NCI-H774 (cell line): ENCODE data around the gene TPPP2.
"Not testable (repeated sequence)": the region's sequence is repeated elsewhere in the genome, so short reads cannot be mapped to it uniquely, and the experiment has no call there.

Source experiments
- DNase-seq: peaks from one replicate; lab custom pipeline; 2025; lab: John Stamatoyannopoulos, UW

Gene TPPP2

DNA sequence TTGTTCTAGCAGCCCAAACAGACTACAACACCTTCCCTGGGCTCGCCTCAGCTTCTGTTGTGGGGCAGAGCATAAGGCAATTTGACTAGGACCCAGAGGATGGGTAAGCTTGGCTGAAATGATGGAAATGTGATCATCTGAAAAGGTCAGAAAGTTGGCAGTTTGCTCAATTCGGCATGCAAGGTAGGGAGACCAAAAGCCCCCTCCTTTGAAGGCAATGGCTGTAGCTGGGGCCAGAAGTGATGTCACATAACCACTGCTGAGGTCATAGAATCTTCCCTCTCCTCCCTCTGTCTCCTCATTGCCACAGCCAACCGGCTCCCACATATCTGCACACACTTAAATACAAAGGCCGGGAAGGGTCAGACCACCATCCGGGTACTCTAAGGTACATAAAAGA is at the start of gene TPPP2:
Gene TPPP2, plus strand, starts transcription at position 301 of the 400 bp plus-strand sequence. CDS start 365 bp downstream, outside the sequence.
- no peak for DNase-seq

DNA sequence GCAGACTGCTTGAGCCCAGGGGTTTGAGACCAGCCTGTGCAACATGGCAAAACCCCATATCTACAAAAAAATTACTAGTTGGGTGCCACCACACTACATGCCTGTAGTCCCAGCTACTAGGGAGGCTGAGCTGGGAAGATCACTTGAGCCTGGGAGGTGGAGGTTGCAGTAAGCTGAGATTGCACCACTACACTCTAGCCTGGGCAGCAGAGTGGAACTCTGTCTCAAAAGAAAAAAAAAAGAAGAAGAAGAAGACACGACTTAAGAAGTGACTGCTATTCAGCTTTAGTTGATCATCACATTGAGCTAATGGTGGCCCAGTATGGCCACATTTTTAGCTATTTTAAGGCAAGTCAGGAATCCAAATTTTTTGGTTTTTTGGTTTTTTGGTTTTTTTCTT is 49.1 kb upstream of the TPPP2 start:
- DNase-seq: no peak

DNA sequence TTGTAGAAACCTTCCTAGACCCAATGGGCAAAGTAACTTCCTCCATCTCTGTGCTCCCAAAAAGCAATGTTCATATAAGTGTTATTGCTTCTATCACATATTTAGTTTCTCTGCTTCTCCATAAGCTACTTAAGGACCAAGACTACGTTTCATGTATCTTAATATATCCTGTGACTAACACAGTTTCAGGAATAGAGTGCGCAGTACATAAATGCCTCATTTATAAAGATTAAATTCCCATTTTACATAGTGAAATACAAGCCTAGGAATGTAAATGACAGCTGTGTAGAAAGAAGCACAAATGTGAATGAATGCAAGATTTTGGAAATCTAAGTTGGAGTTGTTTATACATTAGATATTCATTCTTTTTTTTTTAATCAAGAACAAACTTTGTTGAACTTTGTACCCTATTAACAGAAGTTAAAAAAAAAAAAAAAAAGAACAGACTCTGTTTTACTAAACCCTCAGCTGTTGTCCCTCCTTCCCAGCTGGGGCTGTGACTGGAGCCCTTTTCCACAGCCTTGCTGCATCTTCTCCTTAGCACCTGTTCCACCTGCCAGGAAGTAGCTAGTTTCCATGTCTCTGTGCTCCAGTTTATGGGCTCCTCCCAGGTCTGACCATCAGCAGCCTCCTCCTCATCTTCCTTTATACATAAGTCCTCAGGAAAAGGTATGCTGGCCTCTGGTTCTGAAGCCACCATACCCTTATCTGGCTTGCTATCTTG is 47.2 kb upstream of the TPPP2 start:
- no peak for DNase-seq

DNA sequence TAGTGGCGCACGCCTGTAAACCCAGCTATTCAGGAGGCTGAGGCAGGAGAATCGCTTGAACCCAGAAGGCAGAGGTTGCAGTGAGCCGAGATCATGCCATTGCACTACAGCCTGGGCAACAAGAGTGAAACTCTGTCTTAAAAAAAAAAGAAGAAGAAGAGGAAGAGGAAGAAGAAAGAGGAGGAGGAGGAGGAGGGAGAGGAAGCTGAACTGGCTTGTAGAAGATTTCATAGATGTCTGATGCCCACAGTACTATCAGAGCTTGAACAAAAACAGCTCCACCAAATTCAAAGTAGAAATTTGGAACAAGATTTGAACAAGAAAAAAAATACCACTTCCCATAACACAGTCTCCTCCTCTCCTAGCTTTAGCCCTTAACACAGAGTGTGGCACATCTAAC is 44.4 kb upstream of the TPPP2 start:
- DNase-seq: not testable (repeated sequence)

DNA sequence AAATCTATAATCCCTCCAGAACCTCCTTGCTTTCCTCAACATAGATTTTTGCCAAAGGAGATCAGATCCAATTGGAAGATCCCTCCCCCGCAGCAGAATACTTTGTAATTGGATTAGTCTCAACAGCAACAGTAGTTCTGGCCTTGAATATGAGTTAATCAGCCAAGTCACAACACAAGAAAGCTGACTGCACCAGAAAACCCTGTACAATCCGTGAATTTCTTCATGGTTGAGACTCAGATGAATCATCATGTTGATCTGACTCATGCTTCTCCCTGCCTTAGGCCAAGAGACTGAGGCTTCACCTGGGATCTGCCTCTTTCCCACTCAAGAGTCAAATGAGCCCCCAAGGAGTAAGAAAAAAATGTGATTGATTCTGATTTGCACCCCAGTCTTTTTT is 43.2 kb upstream of the TPPP2 start:
- DNase-seq: no peak

DNA sequence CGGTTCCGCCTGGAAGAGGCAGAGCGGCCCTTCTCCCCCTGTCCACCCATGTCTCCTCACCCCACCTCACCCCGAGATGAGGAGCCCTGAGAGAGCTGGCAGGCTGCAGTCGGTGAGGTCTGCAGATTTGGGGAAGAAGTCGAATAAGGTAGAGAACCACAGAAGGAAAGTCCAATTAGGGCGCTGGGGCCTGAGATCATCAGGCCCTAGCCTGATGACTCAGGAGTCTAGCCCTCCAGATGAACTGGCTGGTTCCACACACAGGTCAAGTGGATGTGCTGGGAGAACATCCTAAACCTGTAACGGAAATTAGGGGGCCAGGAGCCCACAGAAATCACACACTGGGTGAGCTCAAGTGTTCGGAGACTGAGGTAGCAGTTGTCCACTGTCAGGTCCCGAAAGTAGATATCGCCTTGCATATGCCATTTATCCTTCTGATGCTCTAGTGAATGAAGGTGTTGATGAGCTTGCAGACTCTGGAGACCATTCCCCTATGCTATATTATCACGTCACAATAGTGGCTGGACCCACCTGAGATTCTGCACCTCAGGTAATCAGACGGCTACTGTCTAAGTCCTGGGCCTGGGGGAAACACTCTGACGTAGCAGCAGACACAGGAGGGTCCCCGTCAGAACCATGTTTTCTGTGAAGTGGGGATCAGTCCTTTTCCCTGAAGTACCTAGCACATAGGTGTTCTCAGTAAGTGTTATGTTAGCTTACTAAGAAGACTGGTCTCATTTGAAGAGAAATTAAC is 41.1 kb upstream of the TPPP2 start:
- DNase-seq: no peak

DNA sequence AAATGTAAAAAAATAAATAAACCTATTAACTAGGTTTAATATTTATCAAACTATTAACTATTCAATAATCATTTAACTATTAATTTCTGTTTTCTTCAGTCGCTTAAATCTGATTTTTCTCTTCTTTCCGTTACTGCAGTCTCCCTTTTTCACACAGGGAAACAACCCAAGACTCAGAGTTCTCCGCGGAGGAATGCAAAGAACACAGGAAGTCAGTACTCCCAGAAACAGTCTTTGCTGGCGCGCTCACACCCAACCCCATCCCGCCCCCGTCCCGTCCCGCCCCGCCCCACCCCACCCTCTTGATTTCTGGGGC is 40.6 kb upstream of the TPPP2 start:
- DNase-seq: no peak

DNA sequence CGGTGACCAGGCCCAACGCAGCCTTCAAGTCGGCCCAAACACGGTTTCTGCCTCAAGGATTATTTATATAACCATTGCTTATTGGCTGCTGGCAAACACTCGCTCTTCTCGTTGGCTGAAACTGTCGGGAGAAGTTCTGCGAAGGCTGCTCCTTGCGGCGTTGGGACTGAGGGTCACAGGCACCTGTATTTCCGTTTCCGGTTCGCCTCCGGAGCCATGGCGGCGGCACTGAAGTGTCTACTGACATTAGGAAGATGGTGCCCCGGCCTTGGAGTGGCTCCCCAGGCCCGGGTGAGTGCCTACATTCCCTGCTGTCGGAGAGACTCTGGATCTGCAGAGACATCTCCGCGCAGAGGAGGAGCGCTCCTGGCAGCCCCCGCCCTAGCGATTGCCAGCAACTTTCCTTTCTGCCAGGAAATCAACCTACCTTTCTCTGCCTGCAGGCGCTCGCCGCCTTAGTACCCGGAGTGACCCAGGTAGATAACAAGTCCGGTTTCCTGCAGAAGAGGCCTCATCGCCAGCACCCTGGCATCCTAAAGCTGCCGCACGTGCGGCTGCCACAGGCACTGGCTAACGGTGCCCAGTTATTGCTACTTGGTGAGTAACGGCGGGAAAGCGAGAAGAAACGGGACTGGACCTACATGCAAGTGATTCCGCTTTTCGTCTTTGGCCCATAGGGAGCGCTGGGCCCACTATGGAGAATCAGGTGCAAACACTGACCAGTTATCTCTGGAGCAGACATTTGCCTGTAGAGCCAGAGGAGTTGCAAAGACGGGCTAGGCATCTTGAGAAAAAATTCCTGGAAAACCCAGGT is 40.0 kb upstream of the TPPP2 start, which contains the start of gene METTL17:
Gene METTL17, plus strand, starts transcription at position 194 of the 814 bp plus-strand sequence. Its CDS starts 23 bp downstream, at position 217.
- DNase-seq: peak; percentile 92

DNA sequence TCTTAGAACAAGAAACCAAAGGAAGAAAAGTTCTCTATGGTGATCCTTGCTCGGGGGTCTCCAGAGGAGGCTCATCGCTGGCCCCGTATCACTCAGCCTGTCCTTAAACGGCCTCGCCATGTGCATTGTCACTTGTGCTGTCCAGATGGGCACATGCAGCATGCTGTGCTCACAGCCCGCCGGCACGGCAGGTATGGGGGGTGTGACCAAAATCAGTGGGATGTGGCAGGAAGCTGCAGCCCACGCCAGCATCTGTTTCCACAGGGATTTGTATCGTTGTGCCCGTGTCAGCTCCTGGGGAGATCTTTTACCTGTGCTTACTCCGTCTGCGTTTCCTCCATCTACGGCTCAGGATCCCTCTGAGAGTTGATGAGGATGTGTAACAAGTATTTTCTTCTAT is 33.5 kb upstream of the TPPP2 start:
- DNase-seq: no peak

DNA sequence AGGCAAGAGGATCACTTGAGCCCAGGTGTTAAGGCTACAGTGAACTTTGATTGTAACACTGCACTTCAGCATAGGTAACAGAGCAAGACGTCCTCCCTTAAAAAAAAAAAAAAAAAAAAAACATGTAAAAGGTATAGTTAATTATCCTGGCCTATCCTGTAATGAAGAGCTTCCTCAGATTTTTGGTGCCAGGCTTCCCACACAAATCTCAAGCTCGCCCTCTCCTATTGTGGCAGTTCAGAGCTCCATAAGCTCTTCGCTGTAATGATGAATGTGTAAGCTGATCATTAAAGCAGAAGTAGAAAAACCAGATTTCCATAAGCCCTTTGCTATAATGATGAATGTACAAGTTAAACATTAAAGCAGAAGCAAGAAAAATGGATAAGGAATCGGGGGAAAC is 32.9 kb upstream of the TPPP2 start:
- no peak for DNase-seq

DNA sequence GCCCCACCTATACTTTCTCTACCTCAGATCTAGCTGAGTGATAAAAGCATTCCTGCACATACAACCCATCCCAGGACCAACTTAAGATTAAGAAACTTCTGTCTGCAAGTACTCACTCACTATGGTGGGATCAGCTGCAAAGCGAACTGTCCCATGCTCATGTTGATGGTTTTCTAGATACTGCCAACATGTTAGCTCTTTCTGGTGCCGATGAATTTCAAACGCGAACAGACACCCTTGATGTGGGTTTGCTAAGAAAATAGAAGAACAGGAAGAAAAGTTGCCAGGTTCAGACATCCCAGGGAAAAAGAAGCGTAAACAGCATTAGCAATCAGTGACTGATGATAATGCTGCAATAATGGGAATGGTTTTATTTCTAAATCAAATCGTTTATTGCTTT is 32.5 kb upstream of the TPPP2 start:
- DNase-seq: no peak

DNA sequence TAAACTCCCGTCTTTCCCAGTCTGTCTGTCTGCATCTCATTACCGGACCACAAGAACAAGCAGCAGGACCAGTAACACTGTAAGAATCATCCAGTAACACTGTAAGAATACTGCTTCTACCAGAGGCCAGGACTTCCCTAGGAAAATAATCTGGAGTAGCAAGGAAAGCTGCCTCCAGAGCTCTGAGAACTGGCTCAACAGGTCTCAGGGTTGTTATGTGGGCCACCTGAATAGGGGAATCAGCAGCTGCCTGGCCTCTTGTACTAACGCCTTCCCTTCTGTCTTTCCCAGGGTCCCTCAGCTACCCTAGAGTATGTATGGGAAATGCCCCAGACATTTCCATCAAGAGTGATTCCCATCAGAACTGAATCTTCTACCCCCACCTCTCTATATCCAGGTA is 31.9 kb upstream of the TPPP2 start:
- no peak for DNase-seq

DNA sequence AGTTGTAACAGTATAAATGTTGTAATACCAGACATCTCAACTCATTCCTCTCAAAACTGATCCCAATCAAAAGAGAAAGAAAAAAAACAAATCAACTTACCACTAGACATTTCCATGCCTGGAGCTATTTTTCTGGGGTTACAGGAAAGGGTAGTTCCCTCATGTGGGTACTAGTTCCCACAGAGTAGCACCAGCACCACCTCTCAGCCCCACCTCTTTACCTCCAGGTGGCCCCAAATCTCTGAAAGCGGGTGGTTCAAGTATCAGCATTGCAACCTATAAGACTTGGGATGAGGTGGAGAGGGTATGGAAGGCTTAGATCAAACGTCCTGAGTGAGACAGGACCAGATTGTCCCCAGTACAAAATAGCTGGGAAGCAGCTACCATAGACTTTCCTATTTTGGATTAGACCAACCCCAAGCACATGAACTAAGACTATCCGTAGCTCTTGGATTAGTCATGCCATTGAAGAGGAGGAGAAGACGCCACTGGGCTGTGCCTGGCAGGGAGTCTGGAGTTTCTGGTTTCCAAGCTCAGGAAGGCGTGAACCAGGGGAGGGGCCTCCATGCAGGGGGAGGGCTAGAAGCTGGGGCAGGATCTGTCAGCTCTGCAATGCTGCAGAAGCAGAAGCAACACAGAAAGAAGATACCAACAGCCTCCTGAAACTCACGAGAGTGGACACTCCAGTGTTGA is 31.2 kb upstream of the TPPP2 start, which contains the start of gene SLC39A2:
Gene SLC39A2, plus strand, starts transcription at position 620 of the 693 bp plus-strand sequence. CDS start 154 bp downstream, outside the sequence.
- no peak for DNase-seq

DNA sequence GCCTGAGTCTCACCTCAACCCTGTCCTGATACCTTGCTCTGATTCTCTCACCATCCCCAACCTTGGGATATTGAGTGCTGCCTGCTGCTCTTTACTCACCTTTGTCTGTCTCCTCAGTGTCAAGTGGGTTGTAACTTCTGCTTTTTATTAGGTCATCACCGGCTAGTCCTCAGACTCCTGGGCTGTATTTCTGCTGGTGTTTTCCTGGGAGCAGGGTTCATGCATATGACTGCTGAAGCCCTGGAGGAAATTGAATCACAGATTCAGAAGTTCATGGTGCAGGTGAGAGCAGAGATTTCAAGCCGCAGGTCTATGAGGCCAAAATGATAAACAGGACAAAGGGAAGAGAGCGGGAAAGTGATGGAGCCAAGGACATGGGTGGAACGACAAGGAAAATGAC is 30.4 kb upstream of the TPPP2 start:
- DNase-seq: no peak

DNA sequence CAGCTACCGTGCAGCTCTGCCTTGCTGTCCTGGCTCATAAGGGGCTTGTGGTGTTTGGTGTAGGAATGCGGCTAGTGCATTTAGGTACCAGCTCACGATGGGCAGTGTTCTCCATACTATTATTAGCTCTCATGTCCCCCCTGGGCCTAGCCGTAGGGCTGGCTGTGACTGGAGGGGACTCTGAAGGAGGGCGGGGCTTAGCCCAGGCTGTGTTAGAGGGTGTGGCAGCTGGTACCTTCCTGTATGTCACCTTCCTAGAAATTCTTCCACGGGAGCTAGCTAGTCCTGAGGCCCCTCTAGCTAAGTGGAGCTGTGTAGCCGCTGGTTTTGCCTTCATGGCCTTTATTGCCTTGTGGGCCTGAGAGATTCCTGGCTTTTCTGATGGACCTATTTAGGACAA is 28.8 kb upstream of the TPPP2 start:
- no peak for DNase-seq

DNA sequence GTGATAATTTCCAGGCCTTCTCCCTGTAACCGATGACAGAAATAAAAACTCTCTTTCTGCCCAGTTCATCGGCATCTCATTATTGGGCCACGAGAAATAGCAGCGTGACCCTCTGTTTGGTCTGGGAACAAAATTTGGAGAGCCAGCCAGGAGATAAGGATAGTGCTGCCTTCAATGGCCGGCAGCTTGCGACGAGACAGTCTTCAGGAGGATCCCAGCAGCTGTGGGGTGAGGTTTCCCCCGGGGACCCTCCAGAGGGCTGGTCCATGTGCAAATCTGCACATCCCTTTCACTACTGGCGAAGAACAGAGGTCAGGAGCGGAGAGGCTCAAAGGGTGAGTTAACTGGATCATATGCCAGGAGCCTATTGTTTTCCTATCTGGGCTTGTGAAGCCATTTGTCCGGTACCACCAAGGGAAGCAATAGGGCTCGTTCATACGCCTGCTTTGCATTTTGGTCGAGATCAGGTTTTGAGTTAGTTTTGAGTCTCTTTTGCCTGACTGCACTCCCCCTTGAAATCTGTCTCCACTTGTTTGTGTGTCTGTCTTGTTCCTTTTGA is 26.1 kb upstream of the TPPP2 start:
- no peak for DNase-seq

DNA sequence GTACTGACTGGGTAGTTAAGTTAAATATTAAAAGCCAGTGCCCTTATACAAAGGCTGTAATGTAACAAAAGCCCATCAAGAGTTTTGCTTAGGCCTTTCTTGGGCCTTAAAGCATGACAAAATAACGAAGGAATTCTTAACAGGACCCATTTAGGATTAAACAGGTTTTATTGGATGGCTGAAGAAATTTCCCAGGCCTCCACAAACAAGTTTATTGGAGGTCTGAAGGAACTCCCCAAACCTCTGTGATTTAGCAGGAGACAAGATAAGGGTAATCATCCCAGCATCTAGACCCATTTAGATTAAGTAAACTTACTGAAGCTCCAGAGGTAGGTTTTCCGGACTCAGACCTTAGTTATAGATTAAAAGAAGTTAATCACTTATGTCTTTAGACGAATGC is 20.3 kb upstream of the TPPP2 start:
- not testable (repeated sequence) for DNase-seq

DNA sequence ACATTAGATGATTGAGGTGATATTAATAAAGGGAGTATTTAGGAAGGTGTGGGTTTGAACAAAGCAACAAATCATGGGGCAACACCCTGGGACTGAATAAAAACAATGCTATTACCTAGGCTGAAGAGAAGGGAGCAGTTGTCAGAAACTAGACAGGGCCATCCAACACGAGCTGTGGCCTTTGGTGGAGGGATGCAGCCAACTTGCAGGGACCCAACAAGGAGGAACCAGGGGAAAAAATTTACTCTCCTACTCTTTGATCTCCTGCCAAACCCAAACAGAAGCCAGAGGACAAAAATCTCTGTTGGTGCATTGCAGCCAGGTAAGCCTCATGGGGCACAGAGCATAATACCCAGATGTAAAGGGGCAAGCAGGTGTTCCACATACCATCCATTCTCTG is 18.9 kb upstream of the TPPP2 start:
- DNase-seq: no peak

DNA sequence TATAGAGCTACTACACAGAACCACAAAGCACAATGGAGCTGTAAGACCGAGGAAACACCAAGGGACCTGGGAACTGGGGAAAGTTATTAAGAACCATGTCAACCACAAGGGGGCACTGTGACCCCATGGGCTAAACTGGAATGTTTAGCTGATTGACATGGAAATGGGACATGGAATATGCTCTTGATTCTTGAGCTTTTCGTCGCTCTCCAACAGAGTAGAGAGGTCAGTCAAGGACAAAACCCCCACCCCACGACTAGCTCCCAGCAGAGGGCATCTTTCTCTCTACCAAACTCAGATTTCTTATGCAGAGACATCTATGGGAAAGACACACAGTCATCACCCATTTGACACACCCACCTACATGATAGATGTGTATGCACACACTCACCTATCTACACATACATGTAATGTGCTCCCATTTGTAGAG is 15.2 kb upstream of the TPPP2 start:
- DNase-seq: peak; percentile 83

DNA sequence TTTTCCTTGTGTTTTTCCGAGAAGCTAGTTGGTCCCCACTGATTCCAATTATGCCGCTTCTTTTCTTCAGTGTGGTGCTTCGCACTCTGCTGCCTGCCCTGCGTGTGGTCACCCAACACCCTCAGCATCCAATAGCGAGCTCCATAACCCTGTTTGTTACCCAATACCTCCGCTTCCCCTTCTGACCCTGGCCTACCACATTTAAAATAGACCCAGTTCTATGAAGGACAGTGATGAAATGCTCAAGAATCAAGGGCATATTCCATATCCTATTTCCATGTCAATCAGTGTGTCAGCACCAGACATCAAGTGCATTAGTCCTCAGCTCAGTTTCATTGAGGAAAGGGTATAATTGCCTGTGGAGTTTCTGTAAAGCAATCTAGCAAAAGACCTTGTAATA is 14.7 kb upstream of the TPPP2 start:
- DNase-seq: no peak

DNA sequence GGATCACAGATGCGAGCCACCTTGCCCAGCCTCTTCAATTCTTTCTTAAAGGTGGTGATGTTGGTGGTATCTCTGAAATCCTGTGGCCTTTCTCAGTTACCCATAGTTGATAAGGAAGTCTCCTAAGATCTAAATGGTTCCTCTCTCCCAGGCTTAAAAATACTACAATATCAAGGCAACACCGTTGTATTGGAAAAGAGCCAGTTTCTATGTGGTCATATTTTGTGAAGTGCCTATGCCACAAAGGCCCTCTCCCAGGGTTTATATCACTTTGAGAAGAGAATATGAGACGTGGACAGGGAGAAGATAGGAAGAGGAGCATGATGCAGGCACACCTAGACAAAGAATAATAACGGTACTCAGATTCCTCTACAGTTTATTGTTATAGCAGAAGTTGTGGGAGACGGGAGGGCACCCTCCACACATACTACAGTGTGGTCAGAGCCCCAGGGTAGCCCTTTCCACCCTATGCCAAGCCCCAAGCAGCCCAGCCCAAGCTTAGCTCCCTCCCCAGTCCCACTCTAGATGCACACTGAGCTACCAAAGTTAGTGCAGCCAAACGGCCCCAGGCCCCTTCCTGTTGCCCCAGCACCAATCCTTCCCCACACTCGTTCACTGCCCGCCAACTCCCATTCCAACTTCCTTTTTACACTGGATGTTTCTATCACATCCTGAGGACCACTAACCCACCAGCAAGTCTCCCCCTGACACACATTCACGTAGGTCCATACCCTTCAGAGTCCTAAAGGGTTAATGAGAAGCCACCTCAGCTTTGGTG is 13.4 kb upstream of the TPPP2 start:
- DNase-seq: no peak
